Upper lobe of right lung (tissue), 1 donor: Measurements from ENCODE around the gene VPS13A. TPM values are rescaled to one million over a fixed set of nuclear protein-coding genes. Genes with fewer than 3 reads are reported as not detected.

Source experiments
- ATAC-seq: fragments of 200-7000 bp; cut with Tn5 transposase; one replicate; pipeline ENCODE4 v1.9.1; 2020; ENCODE audit warnings: mild to moderate bottlenecking, moderate library complexity
- DNase-seq: peaks from one replicate; pipeline ENCODE4 v3.0.0-alpha.2; 2020
- H3K27ac ChIP-seq: fragments of 200-600 bp; one replicate; pipeline ENCODE4 v1.8.0; 2022
- H3K27me3 ChIP-seq: fragments of 200-600 bp; one replicate; pipeline ENCODE4 v1.8.0; 2022; ENCODE audit warnings: mild to moderate bottlenecking
- H3K36me3 ChIP-seq: fragments of 200-600 bp; one replicate; pipeline ENCODE4 v1.8.0; 2022
- H3K4me1 ChIP-seq: fragments of 200-600 bp; one replicate; pipeline ENCODE4 v1.8.0; 2022
- H3K4me3 ChIP-seq: fragments of 200-600 bp; one replicate; pipeline ENCODE4 v1.8.0; 2022; ENCODE audit warnings: mild to moderate bottlenecking
- H3K9me3 ChIP-seq: fragments of 200-600 bp; one replicate; pipeline ENCODE4 v1.8.0; 2022
- CTCF ChIP-seq: fragments of 200-600 bp; IDR thresholded peaks from one replicate; pipeline ENCODE4 v1.8.0; 2022; ENCODE audit warnings: antibody characterized with exemption
- intact Hi-C: fragments of 100-400 bp; cut with DNase I; formaldehyde crosslinking; loops from one replicate; pipeline ENCODE4 v1.11.0; 2022
- total RNA-seq: library from RNA; stranded (reverse); fragmentation: NEBNext Ultra II Directional; extraction: Animal tissue kit (Norgen Biotek cat#: 25700); gene quantifications from one replicate; pipeline ENCODE4 v1.2.1, GENCODE V29; 2021
- donor health status: DM: no; HTN: yes; CAD: no; lungs with severe emphysema.

VPS13A gene
- total RNA-seq, 1 donor from 2014 or later = 44.0 TPM

DNA sequence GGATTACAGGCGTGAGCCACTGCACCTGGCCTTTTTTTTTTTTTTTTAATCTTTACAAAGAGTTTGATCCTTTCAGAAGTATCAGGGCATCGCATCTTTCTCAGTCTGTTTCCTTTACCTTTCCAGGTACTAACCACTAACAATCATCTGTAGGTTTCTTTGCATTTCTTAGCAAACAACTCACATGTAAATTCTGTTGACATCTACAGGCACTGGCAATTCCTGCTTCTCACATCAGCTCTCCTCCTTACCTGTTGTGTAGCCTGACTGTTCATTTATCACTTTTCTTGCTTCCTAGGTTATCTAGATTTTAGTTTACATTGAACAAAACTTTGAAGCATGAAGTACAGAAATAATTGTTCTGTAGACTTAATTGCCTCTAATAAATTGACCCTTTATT, 27.5 kb upstream of the VPS13A start:
- Histone ChIP-seq H3K27me3 (no peaks in the 10 kb centered on the region), H3K4me1 (no peaks in the 10 kb centered on the region), H3K36me3 (no peaks in the 10 kb centered on the region), H3K9me3 (no peaks in the 10 kb centered on the region), H3K27ac (no peak overlapping the region), H3K4me3 (no peak overlapping the region)
- ATAC-seq = no peak
- TF ChIP-seq CTCF = no peak
- no peak for DNase-seq
- intact Hi-C loops = no loop called here

DNA sequence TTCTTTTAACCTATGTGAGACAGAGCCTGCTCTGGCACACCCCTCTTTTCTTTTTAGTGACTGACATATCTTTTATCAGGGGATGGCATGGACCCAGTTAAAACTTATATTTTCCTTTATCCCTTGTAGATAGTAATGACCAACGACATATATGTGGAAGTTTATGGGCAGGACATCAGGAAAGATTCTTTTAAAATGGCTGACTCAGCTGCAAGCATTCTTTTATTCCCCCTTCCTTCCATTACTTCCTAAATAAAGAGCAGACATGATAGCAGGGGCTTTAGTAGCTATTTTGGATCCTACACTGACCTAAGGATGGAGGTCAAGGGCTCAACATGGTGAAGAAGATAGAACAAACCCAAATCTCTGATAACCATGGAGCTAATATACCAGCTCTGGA, 25.0 kb upstream of the VPS13A start:
- no peaks in the 10 kb centered on the region for H3K4me1 ChIP-seq
- no peaks in the 10 kb centered on the region for H3K36me3 ChIP-seq
- TF ChIP-seq CTCF = no peak
- no peak for ATAC-seq
- intact Hi-C loops = no loop called here
- DNase-seq = no peak
- H3K4me3 ChIP-seq = no peak overlapping the region
- no peak overlapping the region for H3K27ac ChIP-seq
- H3K27me3 ChIP-seq = no peaks in the 10 kb centered on the region
- no peaks in the 10 kb centered on the region for H3K9me3 ChIP-seq

DNA sequence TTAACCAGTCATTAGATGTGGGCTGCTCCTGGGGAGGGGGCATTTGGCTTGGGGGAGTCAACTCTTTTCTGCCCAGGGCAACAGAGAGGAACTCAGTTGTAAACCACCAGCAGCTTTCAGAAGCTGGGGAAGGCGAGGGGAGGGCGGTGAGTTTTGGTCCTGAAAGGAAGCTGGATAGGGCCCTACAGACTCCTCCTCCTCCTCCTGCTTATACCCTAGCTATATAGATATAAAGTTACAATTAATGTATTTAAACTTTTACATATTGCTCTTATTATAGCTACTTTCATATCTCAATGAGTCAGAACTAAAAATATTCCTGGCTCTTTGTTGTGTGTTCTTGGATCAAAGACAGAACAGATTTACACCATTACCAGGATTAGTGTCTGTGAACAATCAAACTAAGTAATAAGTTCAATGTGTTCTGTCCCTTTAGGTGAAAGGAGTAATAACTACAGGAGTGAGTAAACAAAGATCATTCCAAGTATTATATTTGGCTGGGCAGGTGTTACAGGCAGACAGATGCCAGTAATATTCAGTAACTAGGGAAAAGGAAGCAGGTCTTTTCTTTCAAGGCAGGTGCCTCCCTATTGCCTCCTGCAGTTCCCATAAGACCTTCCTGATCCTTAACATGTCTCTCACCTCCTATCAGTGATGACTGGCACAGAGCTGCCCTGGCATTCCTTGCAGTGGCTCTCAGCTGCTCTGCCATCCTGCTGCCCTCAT, 20.5 kb upstream of the VPS13A start:
- Histone ChIP-seq H3K36me3 (no peaks in the 10 kb centered on the region), H3K4me1 (no peaks in the 10 kb centered on the region), H3K27ac (no peak overlapping the region), H3K27me3 (no peaks in the 10 kb centered on the region), H3K9me3 (no peaks in the 10 kb centered on the region), H3K4me3 (no peak overlapping the region)
- DNase-seq = no peak
- intact Hi-C loops = no loop called here
- no peak for ATAC-seq
- no peak for TF ChIP-seq CTCF

- H3K4me1 ChIP-seq = no peaks in the 10 kb centered on the region
- no peaks in the 10 kb centered on the region for H3K36me3 ChIP-seq
- H3K4me3 ChIP-seq = no peak overlapping the region
- H3K27me3 ChIP-seq = no peaks in the 10 kb centered on the region
- no peak for TF ChIP-seq CTCF
- no peaks in the 10 kb centered on the region for H3K9me3 ChIP-seq
- DNase-seq = no peak
- intact Hi-C loops = no loop called here
- no peak for ATAC-seq
- no peak overlapping the region for H3K27ac ChIP-seq
These were observed 18.4 kb upstream of the VPS13A start for GRCh38 chr9:77158772-77159513.

- H3K27me3 ChIP-seq = no peaks in the 10 kb centered on the region
- H3K9me3 ChIP-seq = no peaks in the 10 kb centered on the region
- no peaks in the 10 kb centered on the region for H3K36me3 ChIP-seq
- no peak for TF ChIP-seq CTCF
- ATAC-seq (no peak), DNase-seq (no peak)
- no peak overlapping the region for H3K27ac ChIP-seq
- intact Hi-C loops = no loop called here
- H3K4me3 ChIP-seq = no peak overlapping the region
- no peaks in the 10 kb centered on the region for H3K4me1 ChIP-seq
These were observed 16.1 kb upstream of the VPS13A start for GRCh38 chr9:77161191-77161590.
